ENCODE results near the gene NAGLU.
"Not testable (repeated sequence)": the region's sequence is repeated elsewhere in the genome, so short reads cannot be mapped to it uniquely, and the experiment has no call there.

NAGLU gene

GRCh38 chr17:42545755-42546505 is 9.9 kb downstream of the NAGLU start:
- DNase-seq, result not testable (repeated sequence)

GRCh38 chr17:42547001-42547461 is 11.0 kb downstream of the NAGLU start:
- DNase-seq, result no peak

- no peak for DNase-seq
Observed at GRCh38 chr17:42547698-42548069, 11.6 kb downstream of the NAGLU start.

GRCh38 chr17:42548070-42548837 is 12.2 kb downstream of the NAGLU start:
- DNase-seq, result peak; percentile 81

- DNase-seq, result no peak
Observed at GRCh38 chr17:42548993-42549755, 13.1 kb downstream of the NAGLU start.

- not testable (repeated sequence) for DNase-seq
Observed at GRCh38 chr17:42552736-42553135, 16.7 kb downstream of the NAGLU start, which contains the start of gene HSD17B1. Gene HSD17B1, plus strand, starts transcription at chr17:42552923. Its CDS starts 11 bp downstream, at chr17:42552934.

- no peak for DNase-seq
Observed at GRCh38 chr17:42553161-42553818, 17.2 kb downstream of the NAGLU start.

- DNase-seq, result peak; percentile 18
Observed at GRCh38 chr17:42553866-42554249, 17.8 kb downstream of the NAGLU start.

- DNase-seq, result peak; percentile 83
Observed at GRCh38 chr17:42554250-42555121, 18.4 kb downstream of the NAGLU start.

GRCh38 chr17:42555122-42555622 is 19.1 kb downstream of the NAGLU start:
- no peak for DNase-seq

- DNase-seq, result not testable (repeated sequence)
Observed at GRCh38 chr17:42555961-42556617, 20.0 kb downstream of the NAGLU start.

- no peak for DNase-seq
Observed at GRCh38 chr17:42559075-42559474, 23.0 kb downstream of the NAGLU start.

- DNase-seq, result no peak
Observed at GRCh38 chr17:42560246-42560645, 24.2 kb downstream of the NAGLU start.

GRCh38 chr17:42561897-42562387 is 25.9 kb downstream of the NAGLU start, which contains the start of gene COASY:
Gene COASY, plus strand, starts transcription at chr17:42562148. Its CDS starts 475 bp downstream, at chr17:42562623.
- DNase-seq, result peak; percentile 95

- DNase-seq, result no peak
Observed at GRCh38 chr17:42562388-42563142, 26.5 kb downstream of the NAGLU start.

GRCh38 chr17:42563143-42563509 is 27.1 kb downstream of the NAGLU start:
- DNase-seq, result no peak

- no peak for DNase-seq
Observed at GRCh38 chr17:42563543-42563942, 27.5 kb downstream of the NAGLU start.

GRCh38 chr17:42563950-42564349 is 27.9 kb downstream of the NAGLU start:
- DNase-seq, result no peak

- DNase-seq, result no peak
Observed at GRCh38 chr17:42564815-42565522, 28.9 kb downstream of the NAGLU start.

Data from CD4-positive, alpha-beta T cell treated with Interleukin-17A for 1 hour (primary cell).